ENCODE results near the gene NRXN3.

NRXN3 gene

DNA sequence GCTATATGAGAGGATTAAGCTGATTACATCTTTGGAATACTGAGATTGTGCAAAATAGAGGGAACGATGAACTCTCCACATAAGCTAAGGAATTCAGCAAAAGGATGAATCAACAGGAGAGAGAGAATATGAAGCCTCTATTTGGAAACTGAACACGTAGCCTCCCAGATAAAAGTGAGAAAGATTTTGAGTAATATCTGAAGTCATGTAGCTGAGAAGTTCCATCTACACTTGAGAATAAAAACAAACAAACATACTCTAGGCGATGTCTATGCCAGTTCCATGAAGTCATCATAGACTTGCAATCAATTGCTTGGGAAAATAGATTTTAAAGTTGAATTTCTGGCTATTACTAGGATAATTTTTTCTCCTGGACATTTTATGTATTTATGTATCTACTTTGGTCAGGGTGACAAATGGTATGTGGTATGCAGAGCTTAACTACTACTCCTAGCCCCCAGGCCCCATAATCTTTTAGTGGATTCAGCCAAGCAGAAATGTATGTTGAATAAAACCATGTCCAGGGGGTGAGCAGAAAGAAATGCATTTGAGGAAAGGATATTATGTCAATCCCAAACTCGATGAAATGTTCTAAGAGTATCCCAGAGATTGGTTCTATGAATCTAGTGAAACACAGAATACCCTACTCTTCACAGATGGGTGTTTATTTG lies 1413.7 kb downstream of the NRXN3 start:
- no peak for DNase-seq (ENCODE audit: low spot score in 2 of 2)
- H3K4me1 ChIP-seq, result no peaks in the 10 kb centered on the region; the same call in 1 of the 2 replicates
- no peak overlapping the region for H3K4me3 ChIP-seq
- no peaks in the 10 kb centered on the region for H3K27me3 ChIP-seq (ENCODE audit: low read depth)
- H3K9me3 ChIP-seq, result no peaks in the 10 kb centered on the region
- H3K36me3 ChIP-seq (replicated peaks), result no peaks in the 10 kb centered on the region
- in situ Hi-C loops (cut with MboI; ENCODE audit: low sequenced_read_pairs), result no loop called here

- Histone ChIP-seq H3K9me3 (no peaks in the 10 kb centered on the region), H3K36me3 (replicated peaks) (no peaks in the 10 kb centered on the region), H3K4me1 (no peaks in the 10 kb centered on the region; the same call in 1 of the 2 replicates), H3K27me3 (ENCODE audit: low read depth) (no peaks in the 10 kb centered on the region), H3K4me3 (no peak overlapping the region)
- no peak for DNase-seq (ENCODE audit: low spot score in 2 of 2)
- in situ Hi-C loops (cut with MboI; ENCODE audit: low sequenced_read_pairs), result no loop called here
Observed at GRCh38 chr14:79584679-79585078, 1414.5 kb downstream of the NRXN3 start.

GRCh38 chr14:79585845-79586244 lies 1415.7 kb downstream of the NRXN3 start:
- Histone ChIP-seq H3K9me3 (no peaks in the 10 kb centered on the region), H3K36me3 (replicated peaks) (no peaks in the 10 kb centered on the region), H3K4me1 (no peaks in the 10 kb centered on the region; the same call in 1 of the 2 replicates), H3K4me3 (no peak overlapping the region), H3K27me3 (ENCODE audit: low read depth) (no peaks in the 10 kb centered on the region)
- in situ Hi-C loops (cut with MboI; ENCODE audit: low sequenced_read_pairs), result no loop called here
- DNase-seq (ENCODE audit: low spot score in 2 of 2), result no peak

DNA sequence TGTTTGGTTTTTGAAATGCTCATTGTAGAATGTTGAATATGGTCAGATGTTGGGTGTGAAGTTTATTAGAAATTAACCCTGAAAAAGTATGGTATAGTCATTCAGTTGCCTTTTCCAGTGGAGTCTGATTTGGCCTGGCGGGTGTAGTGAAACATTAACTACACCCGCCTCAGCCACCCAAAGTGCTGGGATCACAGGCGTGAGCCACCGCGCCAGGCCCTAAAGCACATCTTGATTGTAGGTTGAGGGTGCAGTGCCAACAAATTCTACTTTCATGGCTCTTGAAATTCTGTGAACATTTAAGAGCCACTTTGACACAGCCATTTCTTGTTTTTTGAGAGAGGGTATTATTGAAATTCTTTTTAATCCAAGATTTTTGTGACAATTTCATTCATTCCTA lies 1416.2 kb downstream of the NRXN3 start:
- no peaks in the 10 kb centered on the region for H3K9me3 ChIP-seq
- in situ Hi-C loops (cut with MboI; ENCODE audit: low sequenced_read_pairs), result no loop called here
- no peaks in the 10 kb centered on the region for H3K36me3 ChIP-seq (replicated peaks)
- H3K27me3 ChIP-seq (ENCODE audit: low read depth), result no peaks in the 10 kb centered on the region
- no peaks in the 10 kb centered on the region for H3K4me1 ChIP-seq
- H3K4me3 ChIP-seq, result no peak overlapping the region
- no peak for DNase-seq (ENCODE audit: low spot score in 2 of 2)

DNA sequence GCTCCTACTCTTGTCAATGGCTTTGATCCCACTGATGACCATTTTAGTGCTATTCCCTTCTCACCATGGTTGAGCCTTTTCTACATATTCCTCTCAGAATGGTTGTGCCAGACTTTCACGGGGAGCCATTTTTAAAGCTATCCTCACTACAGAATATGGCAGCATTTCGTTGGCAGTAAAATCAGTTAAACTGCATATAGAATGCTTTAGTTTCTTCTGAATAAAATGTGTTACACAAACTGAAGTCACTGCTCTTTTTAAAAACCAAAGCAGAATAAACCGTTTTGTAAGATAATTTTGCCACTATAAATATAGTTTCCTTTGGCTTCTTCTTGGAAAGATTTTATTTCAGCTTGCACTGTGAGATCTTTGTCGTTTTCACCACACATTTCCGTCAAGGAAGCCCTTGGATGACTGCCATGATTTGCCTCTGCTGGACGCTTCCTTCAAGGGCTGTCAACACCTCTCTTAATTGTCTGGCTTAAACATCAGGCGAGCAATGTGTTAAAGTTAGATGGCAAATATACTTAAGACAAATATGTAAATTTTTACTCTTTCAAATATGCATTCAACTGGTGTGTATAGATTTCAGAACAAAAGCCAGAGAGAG lies 1416.9 kb downstream of the NRXN3 start:
- Histone ChIP-seq H3K4me1 (no peaks in the 10 kb centered on the region), H3K27me3 (ENCODE audit: low read depth) (no peaks in the 10 kb centered on the region), H3K9me3 (no peaks in the 10 kb centered on the region), H3K4me3 (no peak overlapping the region), H3K36me3 (replicated peaks) (no peaks in the 10 kb centered on the region)
- in situ Hi-C loops (cut with MboI; ENCODE audit: low sequenced_read_pairs), result no loop called here
- DNase-seq (ENCODE audit: low spot score in 2 of 2), result peak in 1 of 2 experiments; percentile 10

GRCh38 chr14:79587875-79588274 lies 1417.7 kb downstream of the NRXN3 start:
- Histone ChIP-seq H3K9me3 (no peaks in the 10 kb centered on the region), H3K27me3 (ENCODE audit: low read depth) (no peaks in the 10 kb centered on the region), H3K4me1 (no peaks in the 10 kb centered on the region), H3K4me3 (no peak overlapping the region), H3K36me3 (replicated peaks) (no peaks in the 10 kb centered on the region)
- no peak for DNase-seq (ENCODE audit: low spot score in 2 of 2)
- in situ Hi-C loops (cut with MboI; ENCODE audit: low sequenced_read_pairs), result no loop called here

- in situ Hi-C loops (cut with MboI; ENCODE audit: low sequenced_read_pairs), result no loop called here
- no peak for DNase-seq (ENCODE audit: low spot score in 2 of 2)
- no peaks in the 10 kb centered on the region for H3K36me3 ChIP-seq (replicated peaks)
- no peaks in the 10 kb centered on the region for H3K4me1 ChIP-seq
- H3K4me3 ChIP-seq, result no peak overlapping the region
- no peaks in the 10 kb centered on the region for H3K9me3 ChIP-seq
- no peaks in the 10 kb centered on the region for H3K27me3 ChIP-seq (ENCODE audit: low read depth)
Observed at GRCh38 chr14:79588398-79588797, 1418.2 kb downstream of the NRXN3 start.

- Histone ChIP-seq H3K4me1 (no peaks in the 10 kb centered on the region), H3K4me3 (no peak overlapping the region), H3K27me3 (ENCODE audit: low read depth) (no peaks in the 10 kb centered on the region), H3K36me3 (replicated peaks) (no peaks in the 10 kb centered on the region), H3K9me3 (no peaks in the 10 kb centered on the region)
- in situ Hi-C loops (cut with MboI; ENCODE audit: low sequenced_read_pairs), result no loop called here
- DNase-seq (ENCODE audit: low spot score in 2 of 2), result no peak
Observed at GRCh38 chr14:79596551-79596950, 1426.4 kb downstream of the NRXN3 start.

DNA sequence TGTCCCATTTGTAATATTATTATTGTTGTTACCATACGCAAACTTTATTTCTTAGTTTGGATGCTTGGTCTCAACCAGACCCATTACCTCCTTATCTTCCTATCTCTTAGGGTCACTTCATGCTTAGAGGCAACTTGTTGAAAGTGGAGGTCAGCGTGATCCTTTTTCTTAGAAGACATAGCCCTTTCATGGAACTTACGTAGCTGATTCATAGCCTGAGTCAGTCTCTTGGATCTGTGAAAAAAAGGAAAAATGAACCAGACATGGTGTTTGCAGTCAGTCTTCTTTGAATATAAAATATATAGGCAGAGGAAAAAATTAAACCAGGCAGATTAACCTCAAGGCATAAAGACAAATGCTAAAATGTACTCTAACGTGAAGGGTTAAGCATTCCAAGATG lies 1427.4 kb downstream of the NRXN3 start:
- Histone ChIP-seq H3K4me1 (no peaks in the 10 kb centered on the region), H3K36me3 (replicated peaks) (no peaks in the 10 kb centered on the region), H3K4me3 (no peak overlapping the region), H3K27me3 (ENCODE audit: low read depth) (no peaks in the 10 kb centered on the region), H3K9me3 (no peaks in the 10 kb centered on the region)
- DNase-seq (ENCODE audit: low spot score in 2 of 2), result no peak
- in situ Hi-C loops (cut with MboI; ENCODE audit: low sequenced_read_pairs), result no loop called here

DNA sequence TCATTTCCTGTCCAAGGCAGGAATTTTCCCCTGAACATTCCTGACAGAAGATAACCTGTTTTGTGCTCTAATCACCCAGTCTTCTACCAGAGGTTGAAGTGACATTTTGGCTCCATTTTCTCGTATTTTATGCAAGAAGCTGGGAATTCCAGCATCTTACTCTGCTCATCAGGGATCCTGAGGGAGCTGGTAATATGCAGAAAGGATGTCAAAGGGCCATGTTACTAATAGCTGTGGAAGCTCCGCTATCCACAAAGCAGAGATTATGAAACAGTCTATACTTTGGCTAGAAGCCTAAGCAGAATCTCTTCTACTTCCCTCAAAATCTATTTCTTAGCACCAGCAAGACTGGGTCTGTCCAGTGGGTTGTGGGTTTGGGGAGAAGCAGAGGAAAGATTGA lies 1428.2 kb downstream of the NRXN3 start:
- H3K4me3 ChIP-seq, result no peak overlapping the region
- in situ Hi-C loops (cut with MboI; ENCODE audit: low sequenced_read_pairs), result no loop called here
- no peaks in the 10 kb centered on the region for H3K36me3 ChIP-seq (replicated peaks)
- H3K4me1 ChIP-seq, result no peaks in the 10 kb centered on the region
- no peak for DNase-seq (ENCODE audit: low spot score in 2 of 2)
- no peaks in the 10 kb centered on the region for H3K27me3 ChIP-seq (ENCODE audit: low read depth)
- H3K9me3 ChIP-seq, result no peaks in the 10 kb centered on the region

DNA sequence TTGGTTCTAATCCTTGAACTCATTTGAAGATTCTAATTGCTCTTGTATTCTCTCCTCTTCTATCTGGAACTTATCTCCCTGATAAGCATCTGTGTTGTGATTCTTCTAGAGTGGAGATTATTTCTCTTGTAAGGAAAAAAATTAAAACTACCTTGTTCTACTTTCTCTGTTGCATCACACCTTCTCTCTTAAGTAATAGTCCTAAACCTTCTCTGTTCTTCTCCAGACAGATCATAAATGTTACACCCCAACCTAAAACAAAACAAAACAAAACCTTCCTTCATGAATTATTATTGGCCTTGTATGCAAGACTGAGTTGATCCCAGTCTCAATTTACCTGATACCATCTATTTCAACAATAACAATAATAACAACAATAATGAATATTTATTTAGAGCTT lies 1429.1 kb downstream of the NRXN3 start:
- Histone ChIP-seq H3K4me3 (no peak overlapping the region), H3K4me1 (no peaks in the 10 kb centered on the region), H3K9me3 (no peaks in the 10 kb centered on the region), H3K36me3 (replicated peaks) (no peaks in the 10 kb centered on the region), H3K27me3 (ENCODE audit: low read depth) (no peaks in the 10 kb centered on the region)
- in situ Hi-C loops (cut with MboI; ENCODE audit: low sequenced_read_pairs), result no loop called here
- no peak for DNase-seq (ENCODE audit: low spot score in 2 of 2)

GRCh38 chr14:79600406-79600805 lies 1430.2 kb downstream of the NRXN3 start:
- Histone ChIP-seq H3K4me1 (no peaks in the 10 kb centered on the region), H3K9me3 (no peaks in the 10 kb centered on the region), H3K4me3 (no peak overlapping the region), H3K36me3 (replicated peaks) (no peaks in the 10 kb centered on the region), H3K27me3 (ENCODE audit: low read depth) (no peaks in the 10 kb centered on the region)
- in situ Hi-C loops (cut with MboI; ENCODE audit: low sequenced_read_pairs), result no loop called here
- DNase-seq (ENCODE audit: low spot score in 2 of 2), result no peak

DNA sequence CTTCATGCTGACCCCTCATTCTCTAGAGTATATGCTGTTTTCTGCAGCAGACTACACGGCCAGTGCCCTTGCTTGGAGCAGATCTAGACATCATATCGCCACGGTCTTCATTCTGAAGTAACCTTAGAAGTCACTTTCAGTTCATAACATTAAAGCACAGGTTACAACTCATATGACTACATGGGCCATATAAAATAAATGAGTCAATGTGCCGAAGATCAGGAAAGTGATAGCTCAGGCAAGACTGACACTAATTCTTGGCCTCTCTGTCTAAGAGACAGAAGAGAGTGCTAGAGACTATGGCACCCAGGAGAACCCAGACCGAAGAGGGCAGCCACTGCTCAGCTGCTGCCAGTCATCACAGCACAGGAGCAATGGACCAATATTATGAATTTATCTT lies 1431.4 kb downstream of the NRXN3 start:
- DNase-seq (ENCODE audit: low spot score in 2 of 2), result no peak
- Histone ChIP-seq H3K4me1 (no peaks in the 10 kb centered on the region), H3K9me3 (no peaks in the 10 kb centered on the region), H3K36me3 (replicated peaks) (no peaks in the 10 kb centered on the region), H3K27me3 (ENCODE audit: low read depth) (no peaks in the 10 kb centered on the region), H3K4me3 (no peak overlapping the region)
- in situ Hi-C loops (cut with MboI; ENCODE audit: low sequenced_read_pairs), result no loop called here

DNA sequence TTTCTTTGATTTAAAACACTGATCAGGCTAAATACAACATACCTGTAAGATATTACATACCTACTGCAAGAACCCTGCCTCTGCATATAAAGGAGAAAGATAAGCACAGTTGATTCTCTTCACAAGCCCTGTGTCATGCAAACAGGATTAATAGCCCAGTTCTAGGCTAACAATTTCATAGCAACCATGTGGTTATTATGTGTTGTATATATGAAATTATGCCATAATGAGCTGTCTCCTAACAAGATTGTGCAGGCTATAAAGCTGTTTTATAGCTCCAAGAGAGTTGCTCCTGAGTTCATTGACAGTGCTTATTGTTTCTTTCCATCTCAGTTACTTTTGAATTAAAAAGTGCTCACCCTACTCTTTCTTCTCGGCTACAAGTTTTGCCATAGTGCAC lies 1431.9 kb downstream of the NRXN3 start:
- in situ Hi-C loops (cut with MboI; ENCODE audit: low sequenced_read_pairs), result no loop called here
- no peak overlapping the region for H3K4me3 ChIP-seq
- DNase-seq (ENCODE audit: low spot score in 2 of 2), result no peak

DNA sequence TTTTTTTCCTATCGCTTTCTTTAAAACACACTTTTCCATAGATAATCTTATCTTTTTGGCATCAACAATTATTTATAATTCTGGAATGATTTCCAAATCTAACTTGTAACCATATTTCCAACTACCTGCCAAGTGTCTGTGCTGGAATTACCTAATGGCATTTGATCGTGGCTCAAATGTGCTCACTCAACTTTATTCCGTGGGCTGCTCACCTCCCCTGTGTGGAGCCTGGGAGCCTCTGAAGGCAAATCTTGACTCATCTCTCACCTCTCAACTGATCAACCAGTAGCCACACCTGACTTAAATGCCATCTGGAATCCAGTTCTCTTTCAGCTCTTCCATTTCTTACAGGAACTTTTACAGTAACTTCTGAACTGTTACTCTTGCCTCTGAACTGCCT lies 1432.6 kb downstream of the NRXN3 start:
- in situ Hi-C loops (cut with MboI; ENCODE audit: low sequenced_read_pairs), result no loop called here
- Histone ChIP-seq H3K27me3 (ENCODE audit: low read depth) (no peaks in the 10 kb centered on the region), H3K9me3 (no peaks in the 10 kb centered on the region), H3K4me3 (no peak overlapping the region), H3K4me1 (no peaks in the 10 kb centered on the region), H3K36me3 (replicated peaks) (no peaks in the 10 kb centered on the region)
- no peak for DNase-seq (ENCODE audit: low spot score in 2 of 2)

More for the DNA sequence above, 1431.9 kb downstream of the NRXN3 start:
- no peaks in the 10 kb centered on the region for H3K4me1 ChIP-seq
- H3K36me3 ChIP-seq (replicated peaks), result no peaks in the 10 kb centered on the region
- H3K9me3 ChIP-seq, result no peaks in the 10 kb centered on the region
- no peaks in the 10 kb centered on the region for H3K27me3 ChIP-seq (ENCODE audit: low read depth)
